22Rv1 (cell line): ENCODE data around the gene SELPLG.

Source experiments
- CTCF ChIP-seq: fragments of 450-650 bp; IDR thresholded peaks from 2 replicates; pipeline ENCODE4 v1.5.1; 2017; ENCODE audit warnings: mild to moderate bottlenecking
- ZFX ChIP-seq: fragments of 450-650 bp; IDR thresholded peaks from 2 replicates; pipeline ENCODE4 v1.6.1; 2017; ENCODE audit warnings: antibody characterized with exemption, borderline replicate concordance

- TF ChIP-seq CTCF (no peak), ZFX (no peak)
Measured at GRCh38 chr12:108616941-108617858, 16.5 kb downstream of the SELPLG start.
